ENCODE results near the gene CCDC194. TPM values are rescaled to one million over a fixed set of nuclear protein-coding genes. Genes with fewer than 3 reads are reported as not detected.

Gene CCDC194
- total and polyA plus RNA-seq, 2 of the 13 experiments (the other 11 are each of a cell fraction or from before 2014, with no cell fraction given) = 0.13 to 0.21 TPM

- Histone ChIP-seq H4K20me1 (ENCODE audit: insufficient read depth, low read length) (no peaks in the 10 kb centered on the region; the same call in 1 of the 2 replicates), H3K27me3 (ENCODE audit: control insufficient read depth in 1 of 2, insufficient read depth in 2 of 2, low read length in 2 of 2) (no peaks in the 10 kb centered on the region), H3K9ac (ENCODE audit: insufficient read depth, low read depth, low read length) (no peak overlapping the region), H3K4me1 (ENCODE audit: insufficient read depth, low read length) (peaks cover 4% of the 10 kb centered on the region), H3K79me2 (ENCODE audit: insufficient read depth, low read length) (peaks cover 2% of the 10 kb centered on the region), H2AFZ (ENCODE audit: low read length) (no peak overlapping the region), H3K27ac (ENCODE audit: extremely low read length, insufficient read depth, low read length) (no peak overlapping the region), H3K4me3 (replicated peaks in 1 of 3; ENCODE audit: insufficient read depth in 1 of 3, low read depth in 2 of 3, low read length in 3 of 3) (no peak overlapping the region), H3K4me2 (ENCODE audit: low read depth, low read length) (no peak overlapping the region), H3K9me3 (ENCODE audit: low read length) (no peaks in the 10 kb centered on the region), H3K36me3 (replicated peaks in 1 of 2; ENCODE audit: control insufficient read depth in 1 of 2, insufficient read depth in 2 of 2, low read length in 2 of 2) (peaks cover 0 to 8% of the 10 kb centered on the region in 2 experiments; a peak in 3 of 5 replicates)
- ChIA-PET CTCF (ENCODE audit: low intra/inter-chr PET ratio, low total read pairs) (no interaction called here), POLR2A (interaction anchor here (0.7 kb wide), 1 partner anchor 132 kb away, joined by 3 read pairs; the partner anchor contains the start of gene BABAM1)
- DNase-seq (ENCODE audit: low spot score) (no peak), FAIRE-seq (no peak), ATAC-seq (no peak)
- in situ Hi-C loops (cut with HindIII; ENCODE audit: extremely low pct_ligation_motif_present, low pct_unique_long_range_greater_than_20kb) = no loop called here
- no TSS peak for BruUV-seq (replicated peaks)
- 96% methylated on average over 8 of the region's 8 CpGs for WGBS (ENCODE audit: low lambda C conversion rate)
- TF ChIP-seq ZNF768 (CRISPR knock-in tag; IDR thresholded peaks at IDR 0.05) = peak; percentile 70; the same call in 1 of the 2 replicates
- TF ChIP-seq ZNF816 (CRISPR knock-in tag; IDR thresholded peaks at IDR 0.05; ENCODE audit: borderline replicate concordance) = no peak
- intact Hi-C loops (cut with micrococcal nuclease; ENCODE audit: unreplicated experiment) = no loop called here
Measured at GRCh38 chr19:17398902-17399527, 5.0 kb upstream of the CCDC194 start.

- intact Hi-C loops (cut with micrococcal nuclease; ENCODE audit: unreplicated experiment) (no loop called here), in situ Hi-C loops (cut with HindIII; ENCODE audit: extremely low pct_ligation_motif_present, low pct_unique_long_range_greater_than_20kb) (no loop called here)
- no peaks in the 10 kb centered on the region for H3K36me3 ChIP-seq (replicated peaks in 1 of 2; ENCODE audit: control insufficient read depth in 1 of 2, insufficient read depth in 2 of 2, low read length in 2 of 2)
- 75% methylated on average over 19 of the region's 19 CpGs for WGBS (ENCODE audit: low lambda C conversion rate)
- H3K27ac ChIP-seq (ENCODE audit: extremely low read length, insufficient read depth, low read length) = no peak overlapping the region
- FAIRE-seq (no peak), DNase-seq (ENCODE audit: low spot score) (no peak), ATAC-seq (no peak)
- H3K79me2 ChIP-seq (ENCODE audit: insufficient read depth, low read length) = no peaks in the 10 kb centered on the region
- no peak overlapping the region for H3K4me3 ChIP-seq (replicated peaks in 1 of 3; ENCODE audit: insufficient read depth in 1 of 3, low read depth in 2 of 3, low read length in 3 of 3)
- ChIA-PET POLR2A (interaction anchor here (1.3 kb wide), 1 partner anchor 11 kb away, joined by 4 read pairs; no protein-coding TSS in a partner anchor), CTCF (ENCODE audit: low intra/inter-chr PET ratio, low total read pairs) (no interaction called here)
- peaks cover 0 to under 1% of the 10 kb centered on the region in 2 experiments; a peak in 1 of 5 replicates for H3K27me3 ChIP-seq (ENCODE audit: control insufficient read depth in 1 of 2, insufficient read depth in 2 of 2, low read length in 2 of 2)
- H3K4me2 ChIP-seq (ENCODE audit: low read depth, low read length) = no peak overlapping the region
- H3K9me3 ChIP-seq (ENCODE audit: low read length) = no peaks in the 10 kb centered on the region
- no TSS peak for BruUV-seq (replicated peaks)
- no peak overlapping the region for H3K9ac ChIP-seq (ENCODE audit: insufficient read depth, low read depth, low read length)
- no peak overlapping the region for H2AFZ ChIP-seq (ENCODE audit: low read length)
- peaks cover 8% of the 10 kb centered on the region for H3K4me1 ChIP-seq (ENCODE audit: insufficient read depth, low read length)
- no peaks in the 10 kb centered on the region for H4K20me1 ChIP-seq (ENCODE audit: insufficient read depth, low read length)
- TF ChIP-seq KDM1A (CRISPR knock-in tag; IDR thresholded peaks at IDR 0.05) (peak; percentile 32; the same call in 1 of the 2 replicates), NONO (IDR thresholded peaks at IDR 0.05) (no peak), NONO (CRISPR knock-in tag; conservative IDR thresholded peaks at IDR 0.05) (no peak), STAG1 (CRISPR knock-in tag; IDR thresholded peaks at IDR 0.05) (peak; percentile 34), DMAP1 (CRISPR knock-in tag; IDR thresholded peaks at IDR 0.05) (no peak), ZBTB33 (CRISPR knock-in tag; IDR thresholded peaks at IDR 0.05) (peak; percentile 94), TSC22D2 (CRISPR knock-in tag; IDR thresholded peaks at IDR 0.05; ENCODE audit: borderline replicate concordance) (no peak), SP1 (IDR thresholded peaks at IDR 0.05) (no peak), SP1 (CRISPR knock-in tag; IDR thresholded peaks at IDR 0.05) (0 out of 2 replicates have a peak, but pooled peaks have one; percentile 5), PAX8 (CRISPR knock-in tag; IDR thresholded peaks at IDR 0.05; ENCODE audit: borderline replicate concordance) (no peak), PCBP1 (IDR thresholded peaks at IDR 0.05; ENCODE audit: borderline replicate concordance, low read depth, low read length) (0 out of 2 replicates have a peak, but pooled peaks have one; percentile 35), ZNF263 (CRISPR knock-in tag; IDR thresholded peaks at IDR 0.05) (peak; percentile 89), HNRNPK (IDR thresholded peaks at IDR 0.05; ENCODE audit: low read depth, low read length, poor library complexity, severe bottlenecking) (peak; percentile 68), CTCF (CRISPR knock-in tag; IDR thresholded peaks at IDR 0.05) (peak; percentile 68)
Measured at GRCh38 chr19:17394891-17395415, 957 bp upstream of the CCDC194 start.
